Measurements from ENCODE around the gene OLIG2.

The OLIG2 gene

GRCh38 chr21:33033094-33033951, 7.6 kb downstream of the OLIG2 start:
- peaks cover 17% of the 10 kb centered on the region for H3K4me1 ChIP-seq (ENCODE audit: insufficient read depth, insufficient read length)
- no peaks in the 10 kb centered on the region for H3K9me3 ChIP-seq (ENCODE audit: insufficient read depth, low read length)
- H3K27me3 ChIP-seq (ENCODE audit: insufficient read depth, insufficient read length): peaks cover 33% of the 10 kb centered on the region
- no peak for TF ChIP-seq YY1 (IDR thresholded peaks at IDR 0.05; ENCODE audit: insufficient read depth, insufficient read length)
- no peak for DNase-seq (ENCODE audit: low read depth, low spot score)
- H3K36me3 ChIP-seq (ENCODE audit: insufficient read depth, insufficient read length, low read length): no peaks in the 10 kb centered on the region
- no peak overlapping the region for H3K9ac ChIP-seq (ENCODE audit: insufficient read length, low read depth)
- H3K4me3 ChIP-seq (ENCODE audit: insufficient read length, low read depth): no peak overlapping the region

GRCh38 chr21:33033961-33034413, 8.3 kb downstream of the OLIG2 start:
- no peak for DNase-seq (ENCODE audit: low read depth, low spot score)
- Histone ChIP-seq H3K4me1 (ENCODE audit: insufficient read depth, insufficient read length) (peaks cover 17% of the 10 kb centered on the region), H3K9ac (ENCODE audit: insufficient read length, low read depth) (no peak overlapping the region), H3K36me3 (ENCODE audit: insufficient read depth, insufficient read length, low read length) (no peaks in the 10 kb centered on the region), H3K9me3 (ENCODE audit: insufficient read depth, low read length) (no peaks in the 10 kb centered on the region), H3K27me3 (ENCODE audit: insufficient read depth, insufficient read length) (peaks cover 26% of the 10 kb centered on the region), H3K4me3 (ENCODE audit: insufficient read length, low read depth) (no peak overlapping the region)
- TF ChIP-seq SUZ12 (IDR thresholded peaks at IDR 0.05; ENCODE audit: extremely low read depth, insufficient read depth, insufficient read length): no peak
- no peak for TF ChIP-seq ZNF274 (IDR thresholded peaks at IDR 0.05; ENCODE audit: low read depth, low read length)
- TF ChIP-seq YY1 (IDR thresholded peaks at IDR 0.05; ENCODE audit: insufficient read depth, insufficient read length): no peak

- peaks cover 17% of the 10 kb centered on the region for H3K4me1 ChIP-seq (ENCODE audit: insufficient read depth, insufficient read length)
- H3K9ac ChIP-seq (ENCODE audit: insufficient read length, low read depth): no peak overlapping the region
- DNase-seq (ENCODE audit: low read depth, low spot score): no peak
- H3K4me3 ChIP-seq (ENCODE audit: insufficient read length, low read depth): no peak overlapping the region
- no peak for TF ChIP-seq ZNF274 (IDR thresholded peaks at IDR 0.05; ENCODE audit: low read depth, low read length)
- no peaks in the 10 kb centered on the region for H3K36me3 ChIP-seq (ENCODE audit: insufficient read depth, insufficient read length, low read length)
- no peaks in the 10 kb centered on the region for H3K9me3 ChIP-seq (ENCODE audit: insufficient read depth, low read length)
- peaks cover 15% of the 10 kb centered on the region for H3K27me3 ChIP-seq (ENCODE audit: insufficient read depth, insufficient read length)
These were observed 9.4 kb downstream of the OLIG2 start for GRCh38 chr21:33035147-33035546.

DNA sequence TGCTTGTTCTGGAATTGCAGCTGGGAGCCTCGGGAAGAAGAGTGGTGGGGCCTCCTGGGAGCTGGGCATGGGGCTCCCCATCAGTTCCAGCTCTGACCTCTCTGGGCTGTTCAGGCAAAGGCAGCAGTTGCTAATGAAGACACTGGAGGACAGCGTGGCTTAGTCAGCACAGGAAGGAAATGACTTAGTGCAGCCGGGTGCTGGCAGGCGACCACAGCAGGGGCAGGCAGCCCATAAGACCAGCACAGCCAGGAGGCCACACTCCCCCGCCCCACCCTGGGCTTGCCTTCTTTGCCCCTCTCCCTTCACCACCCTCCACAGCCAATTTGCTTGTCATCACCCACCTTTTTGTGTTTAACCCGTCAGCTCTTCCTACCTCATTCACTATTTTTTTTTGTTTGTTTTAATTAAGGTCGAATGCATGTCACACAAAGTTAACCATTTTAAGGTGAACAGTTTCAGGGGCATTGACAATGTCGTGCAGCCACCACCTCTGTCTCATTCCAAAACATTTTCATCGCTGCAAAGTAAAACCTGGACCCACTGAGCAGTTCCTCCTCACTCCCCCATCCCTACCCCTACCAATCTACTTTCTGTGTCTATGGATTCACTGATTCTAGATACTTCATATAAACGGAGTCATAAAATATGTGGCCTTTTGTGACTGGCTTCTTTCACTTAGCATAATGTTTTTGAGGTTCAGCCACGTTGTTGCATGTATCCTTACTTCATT, 10.9 kb downstream of the OLIG2 start:
- H3K9me3 ChIP-seq (ENCODE audit: insufficient read depth, low read length): no peaks in the 10 kb centered on the region
- peaks cover under 1% of the 10 kb centered on the region for H3K27me3 ChIP-seq (ENCODE audit: insufficient read depth, insufficient read length)
- no peak for DNase-seq (ENCODE audit: low read depth, low spot score)
- no peak overlapping the region for H3K4me3 ChIP-seq (ENCODE audit: insufficient read length, low read depth)
- TF ChIP-seq YY1 (IDR thresholded peaks at IDR 0.05; ENCODE audit: insufficient read depth, insufficient read length): no peak
- no peak for TF ChIP-seq ZNF274 (IDR thresholded peaks at IDR 0.05; ENCODE audit: low read depth, low read length)
- no peak for TF ChIP-seq SUZ12 (IDR thresholded peaks at IDR 0.05; ENCODE audit: extremely low read depth, insufficient read depth, insufficient read length)
- no peak overlapping the region for H3K9ac ChIP-seq (ENCODE audit: insufficient read length, low read depth)
- H3K36me3 ChIP-seq (ENCODE audit: insufficient read depth, insufficient read length, low read length): no peaks in the 10 kb centered on the region
- H3K4me1 ChIP-seq (ENCODE audit: insufficient read depth, insufficient read length): peaks cover 10% of the 10 kb centered on the region

- no peak overlapping the region for H3K4me3 ChIP-seq (ENCODE audit: insufficient read length, low read depth)
- H3K9ac ChIP-seq (ENCODE audit: insufficient read length, low read depth): no peak overlapping the region
- H3K9me3 ChIP-seq (ENCODE audit: insufficient read depth, low read length): no peaks in the 10 kb centered on the region
- H3K4me1 ChIP-seq (ENCODE audit: insufficient read depth, insufficient read length): peaks cover 10% of the 10 kb centered on the region
- no peaks in the 10 kb centered on the region for H3K27me3 ChIP-seq (ENCODE audit: insufficient read depth, insufficient read length)
- no peaks in the 10 kb centered on the region for H3K36me3 ChIP-seq (ENCODE audit: insufficient read depth, insufficient read length, low read length)
- no peak for TF ChIP-seq ZNF274 (IDR thresholded peaks at IDR 0.05; ENCODE audit: low read depth, low read length)
- no peak for TF ChIP-seq SUZ12 (IDR thresholded peaks at IDR 0.05; ENCODE audit: extremely low read depth, insufficient read depth, insufficient read length)
- no peak for TF ChIP-seq YY1 (IDR thresholded peaks at IDR 0.05; ENCODE audit: insufficient read depth, insufficient read length)
- DNase-seq (ENCODE audit: low read depth, low spot score): no peak
These were observed 11.8 kb downstream of the OLIG2 start for GRCh38 chr21:33037501-33037900.

GRCh38 chr21:33039536-33039935, 13.8 kb downstream of the OLIG2 start:
- Histone ChIP-seq H3K4me1 (ENCODE audit: insufficient read depth, insufficient read length) (peaks cover 10% of the 10 kb centered on the region), H3K9ac (ENCODE audit: insufficient read length, low read depth) (no peak overlapping the region), H3K4me3 (ENCODE audit: insufficient read length, low read depth) (no peak overlapping the region), H3K9me3 (ENCODE audit: insufficient read depth, low read length) (no peaks in the 10 kb centered on the region), H3K36me3 (ENCODE audit: insufficient read depth, insufficient read length, low read length) (no peaks in the 10 kb centered on the region), H3K27me3 (ENCODE audit: insufficient read depth, insufficient read length) (no peaks in the 10 kb centered on the region)
- DNase-seq (ENCODE audit: low read depth, low spot score): no peak
- TF ChIP-seq YY1 (IDR thresholded peaks at IDR 0.05; ENCODE audit: insufficient read depth, insufficient read length) (no peak), SUZ12 (IDR thresholded peaks at IDR 0.05; ENCODE audit: extremely low read depth, insufficient read depth, insufficient read length) (no peak), ZNF274 (IDR thresholded peaks at IDR 0.05; ENCODE audit: low read depth, low read length) (no peak)

- Histone ChIP-seq H3K9ac (ENCODE audit: insufficient read length, low read depth) (no peak overlapping the region), H3K36me3 (ENCODE audit: insufficient read depth, insufficient read length, low read length) (no peaks in the 10 kb centered on the region), H3K9me3 (ENCODE audit: insufficient read depth, low read length) (no peaks in the 10 kb centered on the region), H3K27me3 (ENCODE audit: insufficient read depth, insufficient read length) (no peaks in the 10 kb centered on the region), H3K4me1 (ENCODE audit: insufficient read depth, insufficient read length) (peaks cover 8% of the 10 kb centered on the region), H3K4me3 (ENCODE audit: insufficient read length, low read depth) (no peak overlapping the region)
- TF ChIP-seq ZNF274 (IDR thresholded peaks at IDR 0.05; ENCODE audit: low read depth, low read length) (no peak), SUZ12 (IDR thresholded peaks at IDR 0.05; ENCODE audit: extremely low read depth, insufficient read depth, insufficient read length) (no peak), YY1 (IDR thresholded peaks at IDR 0.05; ENCODE audit: insufficient read depth, insufficient read length) (no peak)
- DNase-seq (ENCODE audit: low read depth, low spot score): no peak
These were observed 14.5 kb downstream of the OLIG2 start for GRCh38 chr21:33040215-33040614.

Measured in NT2/D1 (cell line).